ENCODE data around the gene SEZ6. TPM values are rescaled to one million over a fixed set of nuclear protein-coding genes. Genes with fewer than 3 reads are reported as not detected.

Gene SEZ6
- total RNA-seq, 1 donor from 2014 or later = not detected

DNA sequence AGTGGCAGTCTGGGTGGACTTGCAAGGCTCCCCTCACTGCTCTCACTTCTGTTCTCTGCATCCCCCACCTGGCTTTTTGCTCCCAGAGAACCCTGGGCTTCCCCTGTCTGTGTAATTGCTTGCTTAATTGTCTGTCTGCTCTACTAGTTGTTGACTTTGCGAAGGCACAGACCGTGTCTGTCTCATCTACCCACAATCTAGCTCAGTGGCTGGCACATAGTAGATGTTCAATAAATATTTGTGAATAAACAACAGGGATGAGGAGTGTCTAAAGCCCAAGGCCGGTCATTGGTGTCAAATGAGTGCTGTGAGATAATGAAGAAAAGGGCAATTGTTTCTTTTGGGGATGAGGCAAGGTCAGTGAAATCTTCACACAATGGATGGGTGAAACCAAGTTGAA, 2.8 kb upstream of the SEZ6 start:
- ATAC-seq (ENCODE audit: poor library complexity) = no peak
- no peak for DNase-seq
- intact Hi-C loops (cut with DNase I) = no loop called here

DNA sequence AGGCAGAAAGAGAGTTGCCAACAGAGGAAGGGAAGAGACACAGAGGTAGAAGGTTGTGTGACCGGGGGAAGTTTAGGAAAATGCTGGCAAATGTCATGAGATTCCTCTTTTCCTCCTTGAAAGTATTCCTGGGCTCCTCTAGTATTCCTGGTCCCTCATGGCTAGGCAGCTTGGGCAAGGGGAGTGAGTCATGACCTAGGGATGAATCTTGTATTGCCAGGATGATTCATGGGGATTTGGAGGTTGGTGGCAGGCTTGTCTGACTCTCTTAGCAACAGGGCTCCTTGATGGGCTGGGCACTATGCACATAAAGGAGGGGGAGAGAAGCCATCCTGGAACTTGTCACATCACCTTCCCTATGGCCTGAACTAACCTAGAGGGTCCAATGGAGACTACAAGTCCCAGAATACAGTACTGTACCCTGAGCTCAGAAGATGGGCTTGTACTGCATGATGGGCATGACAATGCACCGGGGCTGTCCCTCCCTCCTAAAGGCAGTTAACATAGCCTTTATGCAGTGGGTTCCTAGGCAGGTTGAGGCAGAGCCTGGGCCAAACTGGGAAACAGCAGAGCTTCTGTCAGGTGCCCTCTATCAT, 2.1 kb upstream of the SEZ6 start:
- ATAC-seq (ENCODE audit: poor library complexity) (no peak), DNase-seq (no peak)
- intact Hi-C loops (cut with DNase I) = no loop called here

DNA sequence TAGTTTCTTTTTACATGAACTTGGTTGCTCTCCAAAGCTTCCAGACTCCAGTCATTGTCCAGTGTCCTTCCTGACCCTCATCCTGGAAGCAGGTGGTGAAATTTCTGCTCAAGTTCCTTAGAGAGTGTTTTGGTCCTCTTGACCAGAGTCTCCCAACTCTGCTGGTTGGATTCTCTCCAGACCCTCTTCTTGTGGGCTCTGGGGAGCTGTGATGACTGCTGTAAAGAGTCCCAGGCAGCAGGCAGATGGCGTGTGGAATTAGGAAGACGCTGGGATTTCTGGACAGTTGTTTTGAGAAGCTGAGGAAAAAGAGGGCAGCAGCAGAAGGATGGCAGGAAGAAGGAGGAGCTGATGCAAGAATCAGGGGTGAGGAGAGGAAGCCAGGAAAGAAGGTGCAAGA, 1.6 kb upstream of the SEZ6 start:
- intact Hi-C loops (cut with DNase I) = no loop called here
- DNase-seq (no peak), ATAC-seq (ENCODE audit: poor library complexity) (no peak)

DNA sequence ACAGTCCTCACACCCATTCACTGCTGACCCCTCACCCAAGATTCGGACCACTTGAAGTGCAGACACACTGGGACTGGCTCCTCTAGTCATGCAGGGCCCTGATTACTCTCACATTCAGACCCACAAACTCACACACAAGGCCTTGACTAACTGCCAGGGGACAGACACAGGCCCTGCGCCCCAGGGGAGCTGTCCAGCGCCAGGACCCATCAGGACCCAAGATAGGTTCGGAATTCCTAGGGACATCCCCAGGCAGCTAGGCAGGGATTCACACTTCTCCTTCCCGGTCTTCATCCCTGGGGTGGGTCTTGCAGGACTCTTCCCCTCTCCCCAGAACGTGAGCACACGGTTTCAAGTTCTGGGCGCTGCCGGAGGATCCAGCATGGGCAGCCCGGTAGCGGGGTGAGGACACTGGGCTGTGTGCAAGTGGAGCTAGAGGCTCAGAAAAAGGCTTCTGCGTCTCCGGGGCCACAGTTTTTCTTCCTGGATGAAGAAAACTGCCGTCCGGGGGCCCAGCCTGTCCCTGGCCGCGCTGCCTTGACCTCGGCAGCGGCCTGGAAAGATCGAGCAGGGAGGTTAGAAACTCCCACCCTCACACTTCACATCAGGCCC, 1.6 kb downstream of the SEZ6 start:
- intact Hi-C loops (cut with DNase I) = no loop called here
- ATAC-seq (ENCODE audit: poor library complexity) (no peak), DNase-seq (no peak)

DNA sequence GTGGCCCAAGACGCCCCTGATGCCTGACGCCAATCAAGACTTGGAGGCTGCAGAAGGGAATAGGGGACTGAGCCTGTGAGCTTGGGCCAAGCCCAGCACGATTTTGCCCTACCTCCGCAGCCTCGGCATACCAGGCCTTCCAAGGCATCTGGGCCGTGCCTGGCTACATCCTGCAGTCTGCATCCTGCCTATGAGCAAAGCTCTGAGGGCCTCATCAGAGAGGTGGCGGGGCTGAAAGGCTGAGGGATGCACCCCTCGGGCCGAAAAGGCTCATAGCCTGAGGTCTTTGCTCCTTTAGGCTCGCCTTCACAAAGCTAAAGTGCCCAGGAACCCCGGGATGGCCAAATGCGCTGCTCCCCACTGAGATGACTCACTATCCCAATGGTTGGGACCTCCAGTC, 2.5 kb downstream of the SEZ6 start:
- intact Hi-C loops (cut with DNase I) = no loop called here
- DNase-seq (no peak), ATAC-seq (ENCODE audit: poor library complexity) (no peak)

DNA sequence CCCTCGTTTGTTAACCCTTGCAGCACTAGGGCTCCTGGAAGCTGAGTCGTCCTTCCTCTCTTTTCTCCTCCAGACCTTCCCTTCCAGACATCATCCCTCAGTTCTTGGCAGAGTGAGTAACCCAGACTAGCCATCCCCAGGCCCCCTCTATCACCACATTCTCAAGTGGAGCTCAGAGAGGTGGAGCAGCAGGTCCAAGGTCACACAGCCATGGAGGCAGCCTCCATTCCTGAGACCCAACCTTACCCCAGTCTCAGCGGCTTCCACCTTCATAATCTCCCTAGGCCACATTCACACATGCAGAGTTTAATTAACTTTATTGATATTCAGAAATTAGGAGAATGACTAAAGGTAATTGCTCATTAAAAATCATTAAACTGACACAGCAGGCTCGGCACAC, 3.0 kb downstream of the SEZ6 start:
- DNase-seq (no peak), ATAC-seq (ENCODE audit: poor library complexity) (no peak)
- intact Hi-C loops (cut with DNase I) = no loop called here

DNA sequence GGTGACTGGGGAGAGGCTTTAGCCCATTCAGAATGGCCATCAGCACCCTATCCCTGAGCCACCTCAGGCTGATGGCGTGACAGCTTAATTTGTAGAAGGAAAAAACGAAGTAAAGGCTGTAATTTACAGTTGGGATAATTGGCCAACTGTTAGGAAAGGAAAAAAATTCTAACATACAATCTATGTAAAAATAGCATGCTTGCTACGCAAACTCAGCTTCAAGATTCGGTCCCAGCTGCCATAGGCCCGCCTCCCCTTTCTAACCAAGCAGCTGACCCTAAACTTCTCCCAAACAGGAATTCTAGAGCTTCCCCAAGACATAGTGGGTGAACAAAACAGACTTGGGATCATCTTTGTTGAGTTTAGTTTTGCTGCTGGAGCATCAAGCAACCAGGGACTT, 4.9 kb downstream of the SEZ6 start:
- ATAC-seq (ENCODE audit: poor library complexity) = no peak
- DNase-seq = no peak
- intact Hi-C loops (cut with DNase I) = no loop called here

DNA sequence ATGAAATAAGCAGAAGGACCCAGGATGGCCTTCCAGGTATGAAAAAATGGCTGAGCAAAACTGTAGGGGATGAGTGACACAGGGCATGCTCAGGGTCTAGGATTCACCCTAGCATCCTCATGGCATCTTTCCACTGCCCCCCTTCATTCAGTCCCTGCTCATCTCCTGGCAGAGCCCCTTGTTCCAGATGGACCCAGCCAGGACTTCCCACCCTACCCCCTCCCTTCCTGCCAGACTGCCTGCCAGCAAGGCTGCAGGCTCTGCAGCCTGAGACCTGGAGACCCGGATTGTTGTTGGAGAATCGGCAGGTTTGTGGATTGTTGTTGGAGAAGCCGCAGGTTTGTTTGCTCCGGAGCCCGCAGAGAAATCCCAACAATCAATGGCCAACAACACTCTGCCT, 6.6 kb downstream of the SEZ6 start:
- intact Hi-C loops (cut with DNase I) = no loop called here
- ATAC-seq (ENCODE audit: poor library complexity) (no peak), DNase-seq (no peak)

DNA sequence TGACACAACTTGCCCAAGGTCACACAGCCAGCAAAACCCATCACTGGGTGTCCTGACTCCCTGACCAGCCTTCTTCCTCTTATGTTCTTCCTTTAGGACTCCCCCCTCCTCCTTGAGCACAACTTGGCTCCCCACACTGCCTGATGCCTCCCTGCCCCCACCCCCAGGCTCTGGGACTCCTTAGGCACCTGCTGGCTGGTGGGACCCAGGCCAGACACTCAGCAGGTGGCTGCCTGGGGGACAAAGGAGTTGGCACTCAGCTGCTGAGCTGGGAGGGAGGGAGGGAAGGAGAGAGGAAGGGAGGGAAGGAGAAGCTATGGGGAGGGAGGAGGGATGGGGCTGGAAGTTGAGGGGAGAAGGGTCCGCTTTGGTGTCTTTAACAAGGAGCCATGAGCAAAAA, 8.0 kb downstream of the SEZ6 start:
- DNase-seq = no peak
- intact Hi-C loops (cut with DNase I) = no loop called here
- ATAC-seq (ENCODE audit: poor library complexity) = no peak

DNA sequence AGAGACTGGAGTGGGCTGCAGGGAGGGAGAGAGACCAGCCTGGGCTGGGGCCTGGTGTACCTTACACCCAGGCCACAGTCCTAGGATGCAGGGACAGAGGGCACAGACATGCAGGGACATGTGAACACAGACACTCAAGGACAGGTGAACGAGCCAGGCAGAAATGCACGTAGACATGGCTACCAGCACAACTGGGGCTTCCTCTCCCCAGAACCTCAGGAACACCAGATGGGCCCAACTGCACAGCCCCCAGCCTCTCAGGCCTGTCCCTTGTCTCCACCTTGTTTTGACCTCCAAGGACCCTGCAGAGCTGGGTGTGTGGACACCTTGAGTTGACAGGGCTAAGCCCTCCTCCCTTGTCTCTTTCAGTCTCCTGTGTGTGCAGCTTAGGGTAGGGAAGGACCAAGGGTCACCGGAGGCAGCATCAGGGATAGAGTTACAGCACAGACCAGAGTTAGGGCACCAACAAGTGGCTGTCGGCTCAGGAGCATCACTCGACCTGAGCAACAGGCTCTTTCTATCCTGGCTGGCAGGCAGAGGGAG, 9.2 kb downstream of the SEZ6 start:
- ATAC-seq (ENCODE audit: poor library complexity) = no peak
- DNase-seq = no peak
- intact Hi-C loops (cut with DNase I) = no loop called here

DNA sequence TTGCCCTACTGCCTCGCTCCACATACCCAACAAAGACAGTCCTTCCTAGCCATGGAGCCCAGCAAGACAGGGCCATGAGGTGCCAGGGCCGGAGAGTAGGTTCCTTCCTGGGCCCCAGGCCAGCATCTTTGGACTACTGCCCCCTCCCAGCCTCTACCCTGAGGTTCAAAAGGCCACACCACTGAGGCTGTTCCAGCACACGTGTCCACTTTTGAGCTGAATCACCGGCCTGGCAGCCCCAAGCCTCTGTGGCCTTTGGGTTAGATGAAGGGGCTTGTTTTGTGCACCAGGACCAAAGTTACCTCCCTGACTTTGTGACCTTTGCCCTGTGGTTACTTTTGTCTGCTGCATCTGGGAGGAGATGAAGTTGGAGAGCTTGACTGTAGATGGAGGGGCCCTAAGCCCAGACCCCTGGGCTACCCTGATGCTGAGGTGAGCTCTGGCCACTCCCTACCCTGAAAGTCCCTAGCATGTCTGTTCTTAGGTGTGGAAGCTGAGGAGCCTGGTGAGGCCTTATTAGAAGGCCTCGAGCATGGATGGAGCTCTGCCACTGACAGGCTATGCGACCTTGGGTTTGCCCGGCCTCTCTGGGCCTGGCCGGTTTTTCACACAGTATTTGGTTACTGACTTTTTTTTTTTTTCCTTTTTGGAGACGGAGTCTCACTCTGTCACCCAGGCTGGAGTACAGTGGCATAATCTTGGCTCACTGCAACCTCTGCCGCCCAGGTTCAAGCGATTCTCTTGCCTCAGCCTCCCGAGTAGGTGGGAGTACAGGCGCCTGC, 12.0 kb downstream of the SEZ6 start:
- intact Hi-C loops (cut with DNase I) = no loop called here
- ATAC-seq (ENCODE audit: poor library complexity) (no peak), DNase-seq (no peak)

DNA sequence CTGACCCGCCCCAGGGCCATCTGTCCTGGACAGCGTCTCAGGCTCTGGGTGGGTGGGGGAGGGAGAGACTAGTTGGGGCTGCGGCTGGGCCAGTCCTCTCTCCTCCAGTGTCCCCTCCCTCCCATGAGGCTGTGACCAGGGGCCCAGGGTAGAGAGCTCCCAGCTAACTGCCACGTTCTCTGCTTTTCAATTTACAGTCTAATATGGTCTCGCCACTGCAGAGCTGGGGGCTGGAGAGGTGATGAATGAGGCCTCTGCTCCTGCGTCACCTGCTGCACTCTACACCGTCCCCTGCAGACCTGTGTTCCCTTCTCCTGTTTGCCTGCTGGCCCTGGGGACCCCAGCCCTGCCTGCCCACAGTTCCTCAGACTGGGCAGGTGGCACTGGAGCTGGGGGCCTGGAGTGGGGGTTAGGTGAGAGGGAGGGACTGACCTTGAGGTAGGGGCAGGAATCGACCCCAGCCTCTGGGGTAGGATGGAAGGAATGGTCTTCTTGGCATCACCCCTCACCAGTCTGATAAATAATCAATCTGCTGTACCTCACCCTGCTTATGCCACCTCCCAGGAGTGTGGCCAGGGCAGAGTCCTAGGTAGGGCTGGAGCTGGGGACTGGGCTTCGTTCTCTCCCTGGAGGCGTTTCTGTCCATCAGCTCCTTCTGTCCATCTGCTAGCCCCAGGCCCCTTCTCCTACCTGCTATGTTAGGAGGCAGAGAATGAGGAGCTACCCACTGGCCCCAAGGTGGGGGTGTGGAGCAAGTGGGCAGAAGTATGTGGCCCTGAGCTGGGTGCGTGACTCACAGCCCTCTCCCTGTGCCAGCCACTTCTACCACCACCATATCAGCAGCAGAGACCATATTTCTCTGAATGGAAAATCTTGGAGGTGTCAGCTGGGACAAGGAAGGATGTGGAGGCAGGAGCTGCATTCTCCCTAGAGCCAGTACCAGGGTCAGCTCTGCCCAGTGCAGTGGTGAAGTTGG, 12.9 kb downstream of the SEZ6 start:
- DNase-seq (no peak), ATAC-seq (ENCODE audit: poor library complexity) (no peak)
- intact Hi-C loops (cut with DNase I) = no loop called here

DNA sequence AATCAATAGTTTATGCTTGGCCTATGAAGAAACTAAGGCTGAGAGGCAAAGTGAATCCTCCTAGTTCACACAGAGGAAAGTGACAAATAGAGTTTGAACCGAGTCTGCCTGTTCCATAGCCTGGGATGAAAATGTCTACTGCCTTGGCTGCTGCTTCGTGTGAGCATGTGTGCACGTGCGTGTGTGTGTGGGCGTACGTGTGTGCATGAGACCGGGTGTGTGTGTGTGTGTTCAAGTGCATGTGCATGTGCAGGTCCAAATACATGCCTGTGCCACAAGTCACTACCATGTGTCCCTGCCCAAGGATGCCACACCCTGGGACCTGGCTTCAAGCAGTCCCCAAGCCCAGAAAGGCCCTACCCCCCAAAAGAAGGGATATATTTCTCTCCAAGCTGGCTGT, 13.6 kb downstream of the SEZ6 start:
- intact Hi-C loops (cut with DNase I) = no loop called here
- DNase-seq = no peak
- ATAC-seq (ENCODE audit: poor library complexity) = no peak

DNA sequence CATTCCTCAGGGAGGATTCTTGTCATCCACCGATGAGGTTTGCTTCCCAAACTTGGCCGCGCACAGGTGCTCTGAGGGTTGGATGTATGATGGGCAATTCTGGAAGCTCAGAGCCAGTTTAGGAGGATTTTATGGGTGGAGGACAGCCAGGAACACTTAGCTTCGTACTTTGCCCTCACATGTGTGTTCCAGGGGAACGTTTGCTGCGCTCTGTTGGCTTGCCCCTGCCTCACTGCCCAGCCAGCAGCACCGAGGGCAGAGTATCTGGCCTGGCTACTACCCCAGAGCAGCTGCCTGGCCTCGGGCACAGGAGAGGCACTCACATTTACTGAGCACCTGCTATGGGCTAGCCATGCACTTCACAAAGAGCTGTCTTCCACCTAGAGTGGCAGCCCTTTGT, 14.1 kb downstream of the SEZ6 start:
- DNase-seq (no peak), ATAC-seq (ENCODE audit: poor library complexity) (peak; percentile 31)
- intact Hi-C loops (cut with DNase I) = no loop called here

DNA sequence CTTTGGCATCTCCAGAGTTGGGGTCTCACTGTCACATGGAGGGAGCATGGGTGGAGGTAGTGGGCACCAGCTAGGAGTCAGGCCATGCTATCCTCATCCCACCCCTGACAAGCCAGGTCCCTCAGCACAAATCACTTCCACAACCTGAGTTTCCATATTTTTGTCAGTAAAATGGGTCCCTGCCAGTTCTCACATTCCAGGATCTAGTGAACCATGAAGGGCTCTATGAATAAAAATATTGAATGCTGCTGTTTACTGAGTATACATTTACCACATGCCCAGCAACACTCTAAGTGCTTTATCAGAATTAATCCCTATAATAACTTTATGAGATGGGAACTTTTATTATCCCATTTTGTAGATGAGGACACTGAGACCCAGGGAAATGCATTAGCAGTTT, 16.8 kb downstream of the SEZ6 start:
- no peak for DNase-seq
- intact Hi-C loops (cut with DNase I) = no loop called here

DNA sequence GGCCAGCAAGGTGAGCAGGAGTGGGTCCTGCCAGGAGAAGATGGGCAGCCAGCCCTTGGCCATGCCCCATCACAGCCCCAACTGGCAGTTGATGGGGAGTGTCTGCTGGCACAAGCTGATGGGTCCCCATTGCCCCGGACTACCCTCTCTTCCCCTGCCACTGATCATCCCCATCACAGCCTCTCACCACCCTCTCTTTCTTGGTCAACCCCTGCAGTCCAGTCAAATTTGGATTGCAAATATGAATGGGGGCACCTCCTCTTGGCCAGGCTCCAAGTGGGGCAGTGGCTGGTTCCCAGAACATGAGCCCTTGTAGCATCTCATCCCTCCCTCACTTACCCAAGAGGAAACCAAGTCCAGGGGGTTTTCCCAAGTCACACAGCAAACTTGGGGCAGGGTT, 17.4 kb downstream of the SEZ6 start:
- ATAC-seq (ENCODE audit: poor library complexity) (no peak), DNase-seq (no peak)
- intact Hi-C loops (cut with DNase I) = no loop called here

More for the DNA sequence above, 16.8 kb downstream of the SEZ6 start:
- no peak for ATAC-seq (ENCODE audit: poor library complexity)

DNA sequence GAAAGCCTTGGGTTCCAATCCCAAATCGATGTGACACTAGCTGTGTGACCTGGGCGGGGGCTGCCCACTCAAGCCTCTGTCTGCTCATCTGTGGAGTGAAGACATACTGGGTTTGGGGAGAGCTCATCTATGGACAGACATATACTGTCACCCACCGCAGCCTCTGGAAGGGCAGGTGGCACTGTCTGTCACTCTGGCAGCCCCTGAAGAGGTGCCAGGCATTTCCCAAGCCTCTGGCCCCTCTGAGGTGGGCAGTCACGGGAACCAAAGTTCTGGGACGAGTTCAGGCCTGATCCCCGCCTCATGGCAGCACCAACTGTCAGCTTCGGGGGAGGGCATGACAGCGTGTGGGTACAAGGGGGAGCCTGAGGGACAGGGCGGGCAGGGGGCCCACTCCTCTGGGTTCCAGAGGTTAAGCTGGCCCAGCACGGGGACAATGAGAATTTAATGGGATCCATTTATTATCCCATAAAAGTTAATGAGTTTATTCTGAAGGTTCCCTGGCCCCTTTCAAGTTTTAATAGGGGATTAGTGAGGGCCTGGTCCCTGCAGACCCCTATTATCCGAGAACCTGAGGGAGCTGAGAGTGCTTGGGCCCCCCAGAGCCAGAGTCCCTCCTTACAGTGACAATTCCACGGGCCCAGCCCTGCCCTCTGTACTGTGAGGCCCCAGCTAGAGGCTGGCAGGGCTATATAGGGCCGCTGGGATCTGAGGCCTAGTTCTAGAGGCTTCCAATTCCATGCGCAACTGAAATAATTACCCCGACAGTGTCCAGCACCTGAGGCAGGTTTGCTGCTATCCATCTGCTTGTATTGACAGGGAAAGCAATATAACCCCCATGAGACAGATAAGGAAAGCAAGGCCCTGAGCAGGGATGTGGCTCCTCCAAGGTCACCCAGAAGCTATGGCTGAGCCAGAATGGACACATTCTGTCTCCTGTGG, 18.8 kb downstream of the SEZ6 start:
- DNase-seq (no peak), ATAC-seq (ENCODE audit: poor library complexity) (no peak)
- intact Hi-C loops (cut with DNase I) = no loop called here

Data from Right ventricle myocardium superior (tissue), 1 donor.